Omental fat pad (tissue), 4 donors: ENCODE measurements around the gene FASLG. TPM values are rescaled to one million over a fixed set of nuclear protein-coding genes. Genes with fewer than 3 reads are reported as not detected.
"Not testable (repeated sequence)": the region's sequence is repeated elsewhere in the genome, so short reads cannot be mapped to it uniquely, and the experiment has no call there.

ENCODE experiments used
- ATAC-seq: fragments of 150-250 bp; one replicate; pipeline ENCODE4 v1.9.1; 2016; ENCODE audit warnings: mild to moderate bottlenecking, moderate library complexity; ENCODE audit not compliant: low FRiP score
- DNase-seq: peaks from one replicate; pipeline ENCODE4 v3.0.0-alpha.2; 2019; ENCODE audit warnings: low spot score
- total RNA-seq, 4 donors: library from RNA; depleted of rRNA; stranded (reverse); fragments of >200 nt; gene quantifications; one replicate each; pipeline ENCODE4 v1.1.0, GENCODE V29; 2016
- TF ChIP-seq, protein P1 (sequence below), 3 donors: fragments of 450-650 bp; IDR thresholded peaks; one replicate each; pipeline ENCODE4 v1.5.1; 2016 to 2017; ENCODE audit warnings: antibody characterized with exemption in 3 of 3, mild to moderate bottlenecking in 3 of 3, moderate library complexity in 2 of 3

The FASLG gene
- total RNA-seq, 4 donors from 2014 or later: 0.24 to 0.31 TPM; not detected in 2

GRCh38 chr1:172674831-172675613, 16.1 kb downstream of the FASLG start:
- DNase-seq: no peak
- no peak for ATAC-seq
- TF ChIP-seq, protein P1, sequence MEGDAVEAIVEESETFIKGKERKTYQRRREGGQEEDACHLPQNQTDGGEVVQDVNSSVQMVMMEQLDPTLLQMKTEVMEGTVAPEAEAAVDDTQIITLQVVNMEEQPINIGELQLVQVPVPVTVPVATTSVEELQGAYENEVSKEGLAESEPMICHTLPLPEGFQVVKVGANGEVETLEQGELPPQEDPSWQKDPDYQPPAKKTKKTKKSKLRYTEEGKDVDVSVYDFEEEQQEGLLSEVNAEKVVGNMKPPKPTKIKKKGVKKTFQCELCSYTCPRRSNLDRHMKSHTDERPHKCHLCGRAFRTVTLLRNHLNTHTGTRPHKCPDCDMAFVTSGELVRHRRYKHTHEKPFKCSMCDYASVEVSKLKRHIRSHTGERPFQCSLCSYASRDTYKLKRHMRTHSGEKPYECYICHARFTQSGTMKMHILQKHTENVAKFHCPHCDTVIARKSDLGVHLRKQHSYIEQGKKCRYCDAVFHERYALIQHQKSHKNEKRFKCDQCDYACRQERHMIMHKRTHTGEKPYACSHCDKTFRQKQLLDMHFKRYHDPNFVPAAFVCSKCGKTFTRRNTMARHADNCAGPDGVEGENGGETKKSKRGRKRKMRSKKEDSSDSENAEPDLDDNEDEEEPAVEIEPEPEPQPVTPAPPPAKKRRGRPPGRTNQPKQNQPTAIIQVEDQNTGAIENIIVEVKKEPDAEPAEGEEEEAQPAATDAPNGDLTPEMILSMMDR (IDR thresholded peaks at IDR 0.05): no peak

- DNase-seq: no peak
- TF ChIP-seq, protein P1 (IDR thresholded peaks at IDR 0.05): no peak
- ATAC-seq: no peak
Measured at GRCh38 chr1:172679000-172679772, 20.3 kb downstream of the FASLG start.

- no peak for DNase-seq
- TF ChIP-seq, protein P1 (IDR thresholded peaks at IDR 0.05): no peak
- ATAC-seq: no peak
Measured at GRCh38 chr1:172680244-172680643, 21.3 kb downstream of the FASLG start.

GRCh38 chr1:172680733-172681275, 21.9 kb downstream of the FASLG start:
- ATAC-seq (no peak), DNase-seq (no peak)
- TF ChIP-seq, protein P1 (IDR thresholded peaks at IDR 0.05): no peak

GRCh38 chr1:172682812-172683211, 23.9 kb downstream of the FASLG start:
- TF ChIP-seq, protein P1 (IDR thresholded peaks at IDR 0.05): no peak
- no peak for ATAC-seq

DNA sequence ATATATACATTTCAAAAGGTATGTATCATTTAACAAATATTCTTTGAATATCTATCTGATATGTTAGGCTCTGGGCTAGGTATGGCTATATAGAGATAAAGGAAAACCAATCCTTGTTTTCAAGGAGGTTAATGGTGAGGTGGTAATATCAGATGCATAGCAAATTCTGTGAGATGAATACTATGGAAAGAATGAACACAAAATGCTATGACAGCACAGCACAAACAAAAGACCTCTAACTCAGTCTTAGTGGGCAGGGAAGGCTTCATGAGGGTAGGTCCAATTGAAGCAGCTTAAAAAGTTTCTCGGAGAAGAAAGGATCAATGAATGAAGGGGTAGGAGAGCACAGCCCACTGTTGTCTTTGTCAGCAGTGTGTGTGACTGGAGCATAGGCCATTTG, 27.2 kb downstream of the FASLG start:
- ATAC-seq (no peak), DNase-seq (no peak)
- TF ChIP-seq, protein P1 (IDR thresholded peaks at IDR 0.05): no peak

More at GRCh38 chr1:172682812-172683211, 23.9 kb downstream of the FASLG start:
- DNase-seq: no peak

DNA sequence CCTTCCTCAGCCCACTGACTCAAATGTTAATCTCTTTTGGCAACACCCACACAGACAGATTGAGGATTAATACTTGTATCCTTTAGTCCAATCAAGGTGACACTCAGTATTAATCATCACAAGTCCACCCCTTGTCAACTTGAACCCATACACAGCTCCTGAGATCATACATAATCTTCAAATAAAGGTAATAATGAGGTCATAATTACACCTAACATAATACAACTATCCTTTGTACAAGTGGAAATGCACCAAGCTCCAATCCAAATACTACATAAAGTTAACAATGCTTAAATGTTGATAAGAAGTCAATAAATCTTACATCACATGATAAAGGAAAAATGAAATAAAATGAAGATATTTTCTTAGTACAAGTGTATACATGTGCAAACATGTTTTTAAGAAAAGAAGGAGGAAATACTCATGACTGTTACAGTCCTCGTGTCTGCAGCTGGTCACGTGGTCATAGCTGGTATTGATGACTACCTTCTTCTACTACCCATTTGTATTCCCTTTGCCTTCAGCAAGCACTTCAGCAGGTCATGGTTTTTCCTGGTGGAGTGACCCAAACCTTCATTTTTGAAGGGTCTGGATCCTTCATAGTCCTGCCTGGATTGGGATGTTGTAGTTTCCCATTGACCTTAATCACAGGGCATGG, 29.7 kb downstream of the FASLG start:
- DNase-seq, ATAC-seq: not testable (repeated sequence)

GRCh38 chr1:172690925-172691324, 32.0 kb downstream of the FASLG start:
- DNase-seq, ATAC-seq: not testable (repeated sequence)
